DMS114 treated with DMSO at 0.1 percent for 48 hours (cell line): Measurements from ENCODE around the gene FRG2C.
"Not testable (repeated sequence)": the region's sequence is repeated elsewhere in the genome, so short reads cannot be mapped to it uniquely, and the experiment has no call there.

Experiments used
- DNase-seq: peaks from one replicate; lab custom pipeline; 2025; ENCODE audit not compliant: unreplicated experiment; lab: John Stamatoyannopoulos, UW

The FRG2C gene

DNA sequence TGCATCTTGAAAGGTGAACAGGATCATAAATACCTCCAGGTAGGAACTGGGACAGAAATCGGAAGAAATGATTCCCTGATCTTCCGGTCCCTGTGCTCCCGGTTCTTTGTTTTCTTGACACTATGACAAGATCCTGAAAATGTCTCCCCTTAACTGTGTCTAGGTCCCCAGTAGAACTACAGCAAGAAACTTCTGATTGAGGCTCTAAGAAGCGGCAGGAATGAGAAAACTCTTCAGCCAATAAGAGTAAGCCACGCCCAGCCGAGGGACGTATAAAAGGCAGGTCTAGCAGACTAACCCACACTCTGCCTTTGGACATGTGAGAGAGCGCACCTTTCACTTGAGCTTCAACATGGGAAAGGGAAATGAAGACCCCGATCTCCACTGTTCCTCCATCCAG, at the start of gene FRG2C:
FRG2C (plus strand) TSS at position 301 of the 400 bp plus-strand sequence; CDS start at position 353, 52 bp downstream.
- not testable (repeated sequence) for DNase-seq

DNA sequence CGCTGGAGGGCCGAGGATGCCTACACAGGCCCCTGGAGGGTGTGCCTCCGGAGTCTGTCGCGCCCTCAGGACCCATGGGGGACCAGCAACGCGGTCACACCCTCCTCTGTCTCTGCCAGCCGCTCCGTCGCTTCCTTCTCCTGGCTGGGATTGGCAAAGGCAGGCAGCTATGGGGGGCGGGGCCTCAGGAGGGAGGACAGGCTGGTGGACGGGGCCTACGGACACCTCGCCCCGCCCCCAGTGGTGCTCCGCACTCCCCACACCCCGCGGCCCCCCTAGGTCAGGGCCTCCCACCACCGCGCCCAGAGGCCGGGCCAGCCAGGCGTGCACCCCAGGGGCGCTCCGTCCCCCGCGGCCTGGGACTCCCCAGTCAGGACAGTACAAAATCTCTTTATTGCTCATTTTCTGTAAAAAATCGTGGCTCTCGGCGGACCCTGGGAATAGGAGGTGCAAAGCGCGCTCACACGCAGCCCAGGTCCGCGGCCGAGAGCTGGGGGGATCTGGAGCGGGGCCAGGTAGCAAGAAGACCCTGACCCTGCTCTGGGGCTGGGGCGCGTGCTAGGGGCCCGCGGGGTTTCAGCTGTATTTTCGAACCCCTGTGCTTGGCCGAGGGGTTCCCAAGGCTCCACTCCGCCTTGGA, 45.3 kb upstream of the FRG2C start:
- DNase-seq: not testable (repeated sequence)

DNA sequence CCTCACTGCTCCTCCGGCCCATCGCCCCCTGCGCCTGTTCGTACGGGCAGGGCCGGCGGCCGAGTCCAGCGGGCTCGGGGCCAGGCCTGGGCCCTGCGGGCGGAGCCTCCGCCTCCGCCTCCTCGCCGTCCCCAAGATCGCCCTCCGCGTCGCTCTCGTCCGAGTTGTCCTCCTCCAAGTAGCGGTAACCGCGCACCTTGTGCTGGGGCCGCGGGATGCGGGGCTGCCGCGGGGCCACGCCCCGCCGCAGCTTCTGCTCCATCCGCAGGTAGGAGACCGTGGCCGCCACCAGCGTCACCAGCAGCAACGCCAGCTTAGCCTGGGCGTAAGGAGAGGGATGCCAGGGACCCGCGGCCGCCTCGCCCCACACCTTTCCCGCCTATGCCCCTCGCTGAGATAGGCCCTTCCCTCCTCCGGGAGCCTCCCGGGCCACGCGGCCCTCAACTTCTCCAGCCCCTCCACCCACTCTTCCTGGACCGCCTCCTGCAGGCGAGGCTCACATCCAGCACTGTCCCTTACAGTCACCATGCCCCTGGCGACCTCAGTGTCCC, 44.6 kb upstream of the FRG2C start:
- not testable (repeated sequence) for DNase-seq

DNA sequence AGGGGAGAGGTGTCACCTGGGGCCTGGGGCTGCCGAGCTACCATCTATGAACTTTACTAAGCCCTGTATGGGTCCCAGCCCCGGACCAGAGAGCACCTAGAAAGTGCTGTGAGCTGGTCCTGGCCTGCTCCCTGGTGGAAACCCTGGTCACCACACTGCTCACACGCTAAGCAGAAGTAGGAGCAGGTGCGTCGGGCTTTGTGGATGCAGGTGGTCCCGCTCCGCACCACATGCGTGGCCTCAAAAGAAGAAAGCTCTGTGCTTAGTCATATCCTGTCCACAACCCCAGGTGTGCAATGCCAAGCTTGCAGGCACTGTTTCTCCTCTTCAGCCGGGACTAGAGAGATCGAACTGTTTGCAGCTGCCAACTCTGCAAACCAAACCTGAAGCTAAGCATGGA, 42.4 kb upstream of the FRG2C start:
- not testable (repeated sequence) for DNase-seq

DNA sequence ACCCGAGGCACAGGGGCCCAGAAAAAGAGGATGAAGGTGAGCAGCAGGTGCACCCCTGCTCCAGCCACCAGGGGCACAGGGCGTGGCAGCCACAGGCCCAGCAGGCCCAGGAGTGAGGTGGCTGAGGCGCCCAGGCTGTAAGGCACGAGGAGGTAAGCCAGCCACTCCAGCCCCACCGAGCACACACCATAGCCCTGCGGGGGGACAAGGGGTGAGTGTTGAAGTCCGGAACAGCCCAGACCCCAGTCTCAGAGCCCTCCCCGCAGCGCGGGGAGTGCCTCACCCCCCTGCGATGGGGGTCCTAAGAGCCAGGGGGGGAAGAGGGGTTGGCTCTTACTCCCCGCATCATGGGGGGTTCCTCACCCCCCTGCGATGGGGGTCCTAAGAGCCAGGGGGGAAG, 40.5 kb upstream of the FRG2C start:
- DNase-seq: not testable (repeated sequence)

DNA sequence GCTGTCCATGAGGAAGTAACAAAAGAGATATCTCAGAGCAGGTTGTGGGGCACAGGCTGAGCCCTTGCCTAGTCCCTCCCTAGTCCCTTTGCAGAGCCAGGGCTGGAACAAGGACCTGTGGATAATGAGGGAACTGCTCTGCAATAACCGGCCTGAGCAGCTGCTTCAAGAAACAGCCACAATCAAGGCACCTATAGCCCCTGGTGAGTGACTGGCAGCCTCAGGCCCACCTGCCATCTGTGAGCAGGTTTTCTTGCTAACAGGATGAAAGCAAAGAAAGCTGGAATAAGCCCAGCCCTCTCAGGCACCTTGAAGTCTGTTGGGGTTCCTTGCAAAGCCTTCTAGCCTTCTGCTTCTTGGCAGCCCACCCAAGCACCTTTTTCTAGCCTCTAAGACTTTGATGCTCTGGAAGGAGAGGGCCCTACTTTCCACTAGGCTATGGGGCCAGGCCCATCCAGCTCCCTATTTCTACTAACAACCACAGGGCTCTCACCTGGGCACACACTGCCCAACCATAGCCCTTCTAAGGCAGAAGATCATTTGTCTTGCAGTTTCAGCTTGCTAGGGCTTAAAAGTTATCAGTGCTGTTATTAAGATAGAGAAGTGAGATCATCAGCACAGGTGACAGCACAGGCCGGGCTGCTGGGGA, 33.1 kb upstream of the FRG2C start:
- DNase-seq: not testable (repeated sequence)

DNA sequence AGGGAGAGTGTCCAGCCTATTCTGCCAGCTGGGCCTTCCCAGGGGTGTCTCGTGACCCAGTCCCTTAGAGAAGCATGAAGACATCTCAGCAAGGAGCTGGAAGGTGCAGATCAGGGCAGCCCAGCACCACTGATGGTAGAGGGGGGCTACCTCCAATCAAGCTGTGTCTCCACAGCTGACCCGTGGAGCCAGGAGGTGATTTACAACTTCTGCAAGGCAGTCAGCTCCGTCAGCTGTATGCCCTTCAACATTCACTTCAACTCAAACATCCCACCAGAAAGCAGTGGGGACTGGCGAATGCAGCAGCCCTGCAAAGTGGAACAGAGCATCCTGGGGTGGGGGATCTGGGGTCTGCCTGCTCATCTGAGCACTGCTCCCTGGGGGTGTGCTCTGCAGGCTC, 32.6 kb upstream of the FRG2C start:
- DNase-seq: no peak

DNA sequence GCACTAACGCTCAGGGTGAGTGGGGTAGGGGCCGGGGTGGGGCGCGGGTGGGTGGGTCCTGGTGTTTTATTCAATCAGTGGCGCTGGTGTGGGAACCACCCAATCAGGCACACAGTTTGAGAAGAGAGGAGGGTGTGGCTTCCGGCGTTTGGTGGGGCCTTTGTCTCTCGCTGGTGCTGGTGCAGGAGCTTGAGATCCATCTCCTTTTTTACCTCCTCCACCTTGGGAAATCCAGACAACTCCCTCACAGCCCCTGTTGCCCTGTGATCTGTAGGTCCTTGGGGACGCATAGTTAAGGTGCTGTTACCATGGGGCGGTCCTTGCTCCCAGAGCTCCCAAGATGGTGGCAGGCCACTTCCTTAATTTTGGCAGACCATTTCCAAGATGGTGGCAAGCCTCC, 25.2 kb upstream of the FRG2C start:
- not testable (repeated sequence) for DNase-seq

DNA sequence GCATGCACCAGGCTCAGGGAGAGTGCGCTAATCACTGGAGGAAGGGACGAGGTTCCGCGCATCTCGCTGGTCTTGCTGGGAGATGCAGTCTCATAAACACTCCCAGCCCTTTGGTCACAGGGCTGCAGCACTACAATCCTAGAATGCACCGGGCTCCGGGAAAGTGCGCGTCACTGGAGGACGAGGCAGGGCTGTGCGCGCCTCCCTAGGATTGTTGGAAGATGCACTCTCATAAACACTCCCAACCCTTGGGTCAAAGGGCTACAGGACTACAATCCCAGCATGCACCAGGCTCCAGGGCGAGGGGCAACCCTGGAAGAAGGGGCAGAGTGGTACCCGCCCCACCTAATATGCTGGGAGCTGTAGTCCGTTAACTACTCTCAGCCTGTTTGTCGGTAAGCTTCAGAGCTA, 23.0 kb upstream of the FRG2C start:
- DNase-seq: not testable (repeated sequence)

DNA sequence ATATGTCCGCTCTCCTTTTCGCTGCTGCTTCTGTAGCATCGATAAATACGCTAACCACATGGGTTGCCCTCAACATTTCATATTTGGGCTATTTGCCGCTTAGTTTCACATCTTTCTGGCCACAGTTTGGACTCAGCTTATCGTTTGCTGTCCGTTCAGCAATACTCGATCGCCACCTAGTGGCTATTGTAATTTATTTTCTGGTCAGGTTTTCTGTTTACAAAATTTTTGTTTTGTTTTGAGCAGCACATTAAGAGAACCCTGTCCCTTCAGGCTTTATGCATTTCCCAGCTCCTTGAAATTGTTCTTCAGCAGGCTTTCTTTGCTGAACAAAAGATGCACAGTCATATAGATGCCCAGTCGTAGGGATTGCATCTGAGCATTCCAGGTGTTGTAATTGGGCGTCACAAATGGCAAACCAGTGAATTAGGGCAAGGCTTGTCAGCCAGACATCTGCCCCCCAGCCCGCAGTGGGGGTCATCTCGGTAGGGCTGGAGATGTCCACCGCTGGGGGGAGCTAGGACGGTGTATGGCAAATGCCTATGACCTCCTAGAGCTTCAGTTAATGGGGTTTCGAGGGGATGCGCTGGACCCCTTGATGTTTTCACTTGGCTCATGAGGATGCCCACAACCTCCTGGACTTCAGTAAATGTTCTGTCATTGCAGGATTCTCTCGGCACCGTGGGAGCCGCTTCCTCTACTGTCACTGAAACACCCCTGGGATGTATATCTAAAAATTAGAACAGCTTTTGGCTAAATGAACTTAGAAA, 20.9 kb upstream of the FRG2C start:
- not testable (repeated sequence) for DNase-seq

DNA sequence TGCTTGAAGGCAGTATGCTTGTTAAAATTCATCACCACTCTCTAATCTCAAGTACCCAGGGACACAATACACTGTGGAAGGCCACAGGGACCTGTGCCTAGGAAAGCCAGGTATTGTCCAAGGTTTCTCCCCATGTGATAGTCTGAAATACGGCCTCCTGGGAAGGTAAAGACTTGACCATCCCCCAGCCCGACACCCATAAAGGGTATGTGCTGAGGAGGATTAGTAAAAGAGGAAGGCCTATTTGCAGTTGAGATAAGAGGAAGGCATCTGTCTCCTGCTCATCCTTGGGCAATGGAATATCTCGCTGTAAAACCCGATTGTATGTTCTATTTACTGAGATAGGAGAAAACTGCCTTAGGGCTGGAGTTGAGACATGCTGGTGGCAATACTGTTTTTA, 18.6 kb upstream of the FRG2C start:
- DNase-seq: not testable (repeated sequence)

DNA sequence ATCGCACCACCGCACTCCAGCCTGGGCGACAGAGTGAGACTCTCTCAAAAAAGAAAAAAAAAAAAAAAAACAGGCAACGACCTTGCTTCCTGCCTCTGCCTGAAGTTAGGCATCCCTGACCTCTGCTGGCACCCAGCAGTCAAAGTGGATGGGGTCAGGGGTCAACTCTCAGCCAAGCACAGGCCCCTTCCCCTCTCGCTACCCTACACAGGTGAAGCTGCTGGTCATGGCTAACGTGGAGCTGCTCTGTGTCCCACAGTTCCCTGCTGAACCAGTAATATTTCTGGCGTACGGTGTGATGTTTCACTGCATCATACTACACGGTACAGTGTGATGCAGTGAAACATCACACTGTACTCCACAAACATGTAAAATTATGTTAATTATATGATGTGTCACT, 13.9 kb upstream of the FRG2C start:
- DNase-seq: no peak

DNA sequence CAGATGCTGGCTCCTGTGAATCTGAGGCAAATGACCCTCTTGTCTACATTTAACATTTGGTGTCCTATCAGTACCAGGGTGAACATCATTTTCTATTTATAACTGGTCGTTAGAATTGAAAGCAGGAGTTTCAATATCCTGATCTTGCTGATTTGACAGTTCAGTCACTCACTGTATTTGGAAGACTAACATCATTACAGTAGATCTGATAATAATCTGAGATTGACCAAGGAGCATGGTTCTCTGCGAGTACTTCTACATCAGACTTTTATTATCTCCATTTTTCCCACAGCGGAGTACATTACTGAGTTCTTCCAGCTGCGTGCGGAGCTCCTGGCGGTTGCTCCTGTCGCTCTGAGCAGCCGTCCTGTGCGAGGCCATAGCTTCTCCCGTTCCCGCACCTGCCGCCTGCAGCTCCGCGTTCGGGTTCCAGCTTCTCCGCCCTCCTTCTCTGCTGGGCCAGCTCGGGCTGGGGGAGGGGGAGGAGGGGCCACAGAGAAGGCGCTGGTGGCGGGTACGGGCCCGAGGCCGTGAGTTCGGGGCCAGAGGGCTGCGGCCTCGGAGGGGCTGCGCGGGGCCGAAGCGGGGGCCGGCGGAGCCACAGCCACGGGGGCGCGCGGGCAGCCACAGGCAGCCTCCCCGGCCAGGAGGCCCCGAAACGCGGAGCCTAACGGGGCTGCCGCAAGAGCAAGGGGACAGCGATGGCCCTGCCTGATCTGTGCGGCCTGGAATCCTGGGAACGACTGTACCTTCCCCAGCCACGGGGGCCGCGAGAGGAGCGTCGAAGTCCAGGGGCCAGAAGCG, 8.8 kb upstream of the FRG2C start:
- DNase-seq: not testable (repeated sequence)

DNA sequence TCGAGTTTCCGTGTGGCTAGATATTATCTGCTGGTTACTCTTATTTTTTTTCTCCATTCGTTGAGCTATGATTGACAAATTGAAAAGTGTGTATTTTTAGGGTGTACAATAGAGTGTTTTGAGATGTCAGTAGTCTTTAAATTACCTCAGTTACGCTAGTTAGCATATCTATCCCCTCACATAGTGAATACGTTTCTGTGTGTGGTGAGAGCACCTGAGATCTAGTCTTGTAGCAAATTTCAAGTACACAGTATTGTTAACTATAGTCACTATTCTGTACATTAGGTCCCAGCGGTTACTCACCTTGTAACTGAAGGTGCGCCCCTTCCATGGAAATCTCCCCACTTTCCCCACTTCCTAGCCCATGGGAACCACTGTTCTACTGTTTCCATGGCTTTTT, 8.2 kb upstream of the FRG2C start:
- DNase-seq: not testable (repeated sequence)

DNA sequence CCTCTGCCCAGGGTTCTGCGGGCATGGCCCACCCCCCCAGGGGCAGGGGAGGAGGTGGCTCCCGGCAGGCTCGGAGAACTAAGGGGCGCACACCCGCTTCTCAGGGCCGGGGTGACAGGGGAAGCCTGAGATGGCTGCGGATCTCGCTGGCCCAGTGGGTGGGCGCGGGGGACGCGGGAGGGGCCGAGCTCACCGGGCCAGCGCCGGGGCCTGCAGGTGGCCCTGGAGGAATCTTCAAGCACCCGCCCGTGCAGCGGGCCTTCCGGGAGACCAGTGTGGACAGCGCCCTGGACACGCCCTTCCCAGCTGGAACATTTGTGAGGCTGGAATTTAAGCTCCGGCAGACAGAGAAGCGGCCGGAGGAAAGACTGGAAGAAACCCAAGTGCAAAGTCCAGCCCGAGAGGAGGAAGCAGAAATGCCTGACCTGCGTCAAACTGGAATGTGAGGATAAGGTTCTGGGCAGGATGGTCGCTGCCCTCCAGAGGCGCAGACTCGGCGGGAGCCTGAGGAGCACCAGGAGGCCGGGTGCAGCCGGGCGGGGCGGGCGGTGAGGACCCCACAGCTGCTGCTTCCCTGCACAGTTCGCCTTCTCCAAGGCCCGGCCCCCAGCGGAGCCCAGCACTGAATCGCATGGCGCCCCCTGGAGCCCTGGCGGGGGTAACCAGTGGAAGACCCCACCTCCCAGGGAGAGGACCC, 5.6 kb upstream of the FRG2C start:
- not testable (repeated sequence) for DNase-seq

DNA sequence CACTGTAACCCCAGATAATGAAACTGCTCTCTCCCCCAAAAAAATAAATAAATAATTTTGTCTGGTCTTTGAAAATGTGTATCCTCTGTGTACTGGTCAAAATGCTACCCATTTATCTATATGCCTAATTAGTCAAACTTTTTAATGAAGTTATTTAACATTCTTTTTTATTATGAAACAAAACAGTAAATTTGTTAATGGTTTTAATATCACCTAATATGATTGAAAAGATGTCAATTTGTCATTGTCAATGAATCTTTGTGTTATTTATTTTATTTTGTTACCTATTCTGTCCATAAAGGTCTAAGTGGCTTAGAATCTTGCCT, 5.1 kb upstream of the FRG2C start:
- not testable (repeated sequence) for DNase-seq

DNA sequence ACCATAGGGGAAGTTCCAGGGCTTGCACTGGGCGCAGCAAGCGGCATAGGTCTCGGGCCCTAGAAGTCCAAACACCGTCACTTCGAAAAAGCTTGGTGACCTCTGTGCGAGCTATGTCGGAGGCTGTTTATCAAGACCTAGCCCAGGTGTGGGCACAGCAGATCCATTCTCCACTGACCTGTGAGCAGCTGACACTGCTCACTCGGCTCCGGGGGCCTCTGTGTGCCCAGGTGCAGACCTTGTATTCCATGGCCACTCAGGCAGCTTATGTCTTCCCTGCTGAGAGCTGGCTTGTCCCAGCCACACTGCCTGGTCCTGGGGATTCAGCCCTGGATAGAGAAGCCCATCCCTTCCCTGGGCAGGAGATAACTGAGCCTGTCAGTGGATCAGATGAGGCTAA, 1.5 kb downstream of the FRG2C start:
- not testable (repeated sequence) for DNase-seq

DNA sequence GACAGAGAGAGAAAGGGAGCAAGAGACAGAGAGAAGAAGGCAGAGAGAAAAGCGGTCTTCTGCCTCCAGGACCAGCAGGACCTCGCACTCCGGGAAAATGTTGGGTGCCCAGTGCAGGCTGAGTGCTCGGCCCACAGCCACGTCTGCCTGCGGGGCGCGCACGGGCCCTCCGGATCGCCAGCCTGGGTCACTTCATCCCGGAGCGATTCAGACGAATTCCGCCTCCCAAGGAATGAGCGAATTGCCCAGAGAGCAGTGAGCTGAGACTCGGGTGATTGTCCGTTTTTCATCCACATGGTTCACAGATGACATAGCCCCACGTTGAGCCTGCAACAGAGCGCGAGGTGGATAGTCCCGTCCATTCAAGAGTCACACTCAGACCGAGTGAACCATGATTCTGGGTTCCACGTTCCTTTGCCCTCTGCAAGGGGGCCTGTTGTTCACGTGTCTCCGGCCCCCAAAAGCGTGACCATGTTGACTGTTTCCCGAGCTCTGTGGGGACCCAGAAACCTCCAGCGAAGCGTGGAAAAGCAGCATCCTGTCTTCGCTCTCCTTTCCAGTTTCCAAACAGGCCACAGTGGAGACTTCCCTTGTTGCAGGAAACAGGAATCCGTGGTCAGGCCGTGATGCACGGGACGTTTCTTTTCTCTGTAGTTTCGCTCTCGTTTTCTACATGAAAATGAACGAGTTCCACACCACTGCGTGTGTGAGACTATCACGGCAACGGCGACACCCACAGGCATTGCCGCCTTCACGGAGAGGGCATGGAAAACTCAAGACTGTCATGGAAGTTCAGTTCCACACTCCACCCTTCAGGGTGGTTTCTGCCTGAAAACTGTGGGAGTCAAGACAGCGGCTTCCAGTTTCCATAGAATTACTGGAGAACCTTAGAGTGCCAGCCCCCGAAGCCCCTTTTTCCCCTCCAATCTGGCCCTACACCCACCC, 3.9 kb downstream of the FRG2C start:
- DNase-seq: not testable (repeated sequence)

DNA sequence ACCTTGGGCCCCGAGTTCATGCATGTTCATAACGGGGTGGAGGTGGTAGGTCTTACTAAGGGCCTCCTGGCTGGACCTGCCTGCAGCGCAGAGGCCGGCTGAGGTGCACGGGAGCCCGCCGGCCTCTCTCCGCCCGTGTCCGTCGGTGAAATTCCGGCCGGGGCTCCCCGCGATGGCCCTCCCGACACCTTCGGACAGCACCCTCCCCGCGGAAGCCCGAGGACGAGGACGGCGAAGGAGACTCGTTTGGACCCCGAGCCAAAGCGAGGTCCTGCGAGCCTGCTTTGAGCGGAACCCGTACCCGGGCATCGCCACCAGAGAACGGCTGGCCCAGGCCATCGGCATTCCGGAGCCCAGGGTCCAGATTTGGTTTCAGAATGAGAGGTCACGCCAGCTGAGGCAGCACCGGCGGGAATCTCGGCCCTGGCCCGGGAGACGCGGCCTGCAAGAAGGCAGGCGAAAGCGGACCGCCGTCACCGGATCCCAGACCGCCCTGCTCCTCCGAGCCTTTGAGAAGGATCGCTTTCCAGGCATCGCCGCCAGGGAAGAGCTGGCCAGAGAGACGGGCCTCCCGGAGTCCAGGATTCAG, 4.7 kb downstream of the FRG2C start:
- not testable (repeated sequence) for DNase-seq
